ENCODE results near the gene MTPN. TPM values are rescaled to one million over a fixed set of nuclear protein-coding genes. Genes with fewer than 3 reads are reported as not detected.

The MTPN gene
- polyA plus RNA-seq, 3 donors, result 73.6 to 156 (median 142) TPM

- Histone ChIP-seq H3K79me2 (ENCODE audit: insufficient read depth, low read length) (peaks cover 98% of the 10 kb centered on the region), H3K27ac (ENCODE audit: low read depth in 1 of 2, low read length in 2 of 2) (peak overlapping the region in 1 of 2 donors; percentile 40), H3K4me2 (replicated peaks; ENCODE audit: extremely low read depth, low read length, poor library complexity, severe bottlenecking) (peak overlapping the region; percentile 74), H3K27me3 (ENCODE audit: control insufficient read depth in 2 of 2, insufficient read depth in 2 of 2, low read length in 2 of 2) (no peaks in the 10 kb centered on the region), H4K20me1 (ENCODE audit: insufficient read depth, low read length) (peaks cover 86% of the 10 kb centered on the region), H3K4me1 (ENCODE audit: control insufficient read depth in 1 of 2, insufficient read depth in 2 of 2, low read length in 2 of 2) (peaks cover 56 to 86% of the 10 kb centered on the region in 2 donors), H2AFZ (ENCODE audit: insufficient read depth, low read depth, low read length, poor library complexity, severe bottlenecking) (no peak overlapping the region), H3K4me3 (replicated peaks in 1 of 3; ENCODE audit: low read depth in 2 of 3, low read length in 3 of 3) (peak overlapping the region in 1 of 3 experiments; percentile 99), H3K9ac (ENCODE audit: insufficient read depth, low read length, poor library complexity, severe bottlenecking) (no peak overlapping the region), H3K36me3 (replicated peaks in 1 of 2; ENCODE audit: control insufficient read depth in 1 of 2, insufficient read depth in 2 of 2, low read length in 2 of 2) (peaks cover 8 to 35% of the 10 kb centered on the region in 2 donors), H3K9me3 (replicated peaks in 1 of 2; ENCODE audit: control insufficient read depth in 1 of 2, insufficient read depth in 1 of 2, low read length in 2 of 2) (no peaks in the 10 kb centered on the region)
- intact Hi-C loops (cut with micrococcal nuclease), result loop anchor here (10.0 kb wide), 2 partner anchors 45 to 305 kb away; partner anchors contain the start of gene STMP1 (in 1 of the 2)
- H3K4me3 Mint-ChIP-seq, result no peak overlapping the region
- peaks cover 0 to 1% (median 0%) of the 10 kb centered on the region in 3 donors for H3K27me3 Mint-ChIP-seq (ENCODE audit: low read depth in 3 of 3)
- H3K9me3 Mint-ChIP-seq, result peaks cover 0 to 3% (median 0%) of the 10 kb centered on the region in 7 donors
- H3K4me1 Mint-ChIP-seq, result peaks cover 70% of the 10 kb centered on the region
- no peak for TF ChIP-seq CTCF (IDR thresholded peaks at IDR 0.05)
- 100% methylated on average over 1 of the region's 3 CpGs for whole genome bisulfite sequencing (ENCODE audit: insufficient coverage)
- H3K36me3 Mint-ChIP-seq, result peaks cover 29 to 46% of the 10 kb centered on the region in 2 donors
- peak overlapping the region in 1 of 7 donors; percentile 57 for H3K27ac Mint-ChIP-seq
- no peak for DNase-seq
These were observed 7.1 kb downstream of the MTPN start for GRCh38 chr7:135970045-135970444.

- intact Hi-C loops (cut with micrococcal nuclease), result no loop called here
- Histone ChIP-seq H2AFZ (ENCODE audit: insufficient read depth, low read depth, low read length, poor library complexity, severe bottlenecking) (no peak overlapping the region), H4K20me1 (ENCODE audit: insufficient read depth, low read length) (peaks cover 87% of the 10 kb centered on the region), H3K4me2 (replicated peaks; ENCODE audit: extremely low read depth, low read length, poor library complexity, severe bottlenecking) (peak overlapping the region; percentile 26), H3K9ac (ENCODE audit: insufficient read depth, low read length, poor library complexity, severe bottlenecking) (no peak overlapping the region), H3K4me3 (replicated peaks in 1 of 3; ENCODE audit: low read depth in 2 of 3, low read length in 3 of 3) (no peak overlapping the region), H3K27ac (ENCODE audit: low read depth in 1 of 2, low read length in 2 of 2) (peak overlapping the region in 1 of 2 donors; percentile 17), H3K36me3 (replicated peaks in 1 of 2; ENCODE audit: control insufficient read depth in 1 of 2, insufficient read depth in 2 of 2, low read length in 2 of 2) (peaks cover 6 to 21% of the 10 kb centered on the region in 2 donors), H3K79me2 (ENCODE audit: insufficient read depth, low read length) (peaks cover 98% of the 10 kb centered on the region), H3K9me3 (replicated peaks in 1 of 2; ENCODE audit: control insufficient read depth in 1 of 2, insufficient read depth in 1 of 2, low read length in 2 of 2) (no peaks in the 10 kb centered on the region), H3K27me3 (ENCODE audit: control insufficient read depth in 2 of 2, insufficient read depth in 2 of 2, low read length in 2 of 2) (no peaks in the 10 kb centered on the region), H3K4me1 (ENCODE audit: control insufficient read depth in 1 of 2, insufficient read depth in 2 of 2, low read length in 2 of 2) (peaks cover 34 to 71% of the 10 kb centered on the region in 2 donors)
- DNase-seq, result no peak
- peaks cover 0 to 3% (median 0%) of the 10 kb centered on the region in 7 donors for H3K9me3 Mint-ChIP-seq
- H3K4me3 Mint-ChIP-seq, result no peak overlapping the region
- H3K36me3 Mint-ChIP-seq, result peaks cover 24 to 33% of the 10 kb centered on the region in 2 donors
- WGBS (ENCODE audit: insufficient coverage), result 89% methylated on average over 5 of the region's 9 CpGs
- H3K27me3 Mint-ChIP-seq (ENCODE audit: low read depth in 3 of 3), result no peaks in the 10 kb centered on the region
- TF ChIP-seq CTCF (IDR thresholded peaks at IDR 0.05), result no peak
- H3K4me1 Mint-ChIP-seq, result peaks cover 61% of the 10 kb centered on the region
- H3K27ac Mint-ChIP-seq, result peak overlapping the region in 3 of 7 donors; percentile 41 to 70 (median 42)
These were observed 10.7 kb downstream of the MTPN start for GRCh38 chr7:135966341-135967043.

All from CD14-positive monocyte (primary cell).